ENCODE measurements around the gene RYR1. TPM values are rescaled to one million over a fixed set of nuclear protein-coding genes. Genes with fewer than 3 reads are reported as not detected.

Gene RYR1
- total RNA-seq, 1 donor, result under 0.01 TPM

GRCh38 chr19:38543807-38544568 is 110.5 kb downstream of the RYR1 start:
- no peaks in the 10 kb centered on the region for H4K20me1 ChIP-seq (ENCODE audit: insufficient read depth, low read length)
- peak; percentile 96 for DNase-seq (ENCODE audit: insufficient read length, low spot score, missing footprints)
- peak overlapping the region; percentile 72 for H2AFZ ChIP-seq (ENCODE audit: low read length)
- H3K79me2 ChIP-seq (ENCODE audit: insufficient read depth, low read length), result no peaks in the 10 kb centered on the region
- H3K27me3 ChIP-seq (ENCODE audit: insufficient read depth, low read length), result peaks cover 3% of the 10 kb centered on the region
- peak overlapping the region; percentile 62 for H3K4me2 ChIP-seq (ENCODE audit: insufficient read depth, low read length)
- no peaks in the 10 kb centered on the region for H3K36me3 ChIP-seq (ENCODE audit: insufficient read depth, low read length)
- peak; percentile 61 for TF ChIP-seq CTCF (IDR thresholded peaks at IDR 0.05; ENCODE audit: extremely low read depth, low read depth, low read length)
- H3K27ac ChIP-seq (ENCODE audit: low read depth, low read length), result peak overlapping the region; percentile 56
- H3K4me3 ChIP-seq (ENCODE audit: insufficient read depth, low read length), result peak overlapping the region; percentile 50
- peaks cover 12% of the 10 kb centered on the region for H3K4me1 ChIP-seq (ENCODE audit: insufficient read depth, low read length)
- no peaks in the 10 kb centered on the region for H3K9me3 ChIP-seq (ENCODE audit: low read depth, low read length)

- Histone ChIP-seq H3K4me3 (ENCODE audit: insufficient read depth, low read length) (peak overlapping the region; percentile 50), H3K79me2 (ENCODE audit: insufficient read depth, low read length) (no peaks in the 10 kb centered on the region), H3K9me3 (ENCODE audit: low read depth, low read length) (no peaks in the 10 kb centered on the region), H3K27me3 (ENCODE audit: insufficient read depth, low read length) (peaks cover 4% of the 10 kb centered on the region), H4K20me1 (ENCODE audit: insufficient read depth, low read length) (no peaks in the 10 kb centered on the region), H3K27ac (ENCODE audit: low read depth, low read length) (peak overlapping the region; percentile 56), H3K4me1 (ENCODE audit: insufficient read depth, low read length) (peaks cover 12% of the 10 kb centered on the region), H3K4me2 (ENCODE audit: insufficient read depth, low read length) (peak overlapping the region; percentile 62), H2AFZ (ENCODE audit: low read length) (peak overlapping the region; percentile 72), H3K36me3 (ENCODE audit: insufficient read depth, low read length) (no peaks in the 10 kb centered on the region)
- peak; percentile 1 for TF ChIP-seq CTCF (IDR thresholded peaks at IDR 0.05; ENCODE audit: extremely low read depth, low read depth, low read length)
- DNase-seq (ENCODE audit: insufficient read length, low spot score, missing footprints), result no peak
These were observed 111.3 kb downstream of the RYR1 start for GRCh38 chr19:38544569-38545315.

- no peaks in the 10 kb centered on the region for H4K20me1 ChIP-seq (ENCODE audit: insufficient read depth, low read length)
- H3K27me3 ChIP-seq (ENCODE audit: insufficient read depth, low read length), result peaks cover 4% of the 10 kb centered on the region
- DNase-seq (ENCODE audit: insufficient read length, low spot score, missing footprints), result no peak
These were observed 112.1 kb downstream of the RYR1 start for GRCh38 chr19:38545596-38545995.

More at GRCh38 chr19:38545596-38545995, 112.1 kb downstream of the RYR1 start:
- H3K27ac ChIP-seq (ENCODE audit: low read depth, low read length), result no peak overlapping the region
- H3K9me3 ChIP-seq (ENCODE audit: low read depth, low read length), result no peaks in the 10 kb centered on the region
- no peak overlapping the region for H3K4me3 ChIP-seq (ENCODE audit: insufficient read depth, low read length)
- peak overlapping the region; percentile 19 for H2AFZ ChIP-seq (ENCODE audit: low read length)
- TF ChIP-seq CTCF (IDR thresholded peaks at IDR 0.05; ENCODE audit: extremely low read depth, low read depth, low read length), result no peak
- no peaks in the 10 kb centered on the region for H3K36me3 ChIP-seq (ENCODE audit: insufficient read depth, low read length)
- H3K79me2 ChIP-seq (ENCODE audit: insufficient read depth, low read length), result no peaks in the 10 kb centered on the region
- no peak overlapping the region for H3K4me2 ChIP-seq (ENCODE audit: insufficient read depth, low read length)
- peaks cover 12% of the 10 kb centered on the region for H3K4me1 ChIP-seq (ENCODE audit: insufficient read depth, low read length)
